HPDE6-E6E7 (cell line): ENCODE results near the gene SPATA20.

Source experiments
- DNase-seq: peaks from one replicate; pipeline ENCODE4 v3.0.0; 2011; ENCODE audit warnings: missing footprints; ENCODE audit errors: extremely low spot score

Gene SPATA20

DNA sequence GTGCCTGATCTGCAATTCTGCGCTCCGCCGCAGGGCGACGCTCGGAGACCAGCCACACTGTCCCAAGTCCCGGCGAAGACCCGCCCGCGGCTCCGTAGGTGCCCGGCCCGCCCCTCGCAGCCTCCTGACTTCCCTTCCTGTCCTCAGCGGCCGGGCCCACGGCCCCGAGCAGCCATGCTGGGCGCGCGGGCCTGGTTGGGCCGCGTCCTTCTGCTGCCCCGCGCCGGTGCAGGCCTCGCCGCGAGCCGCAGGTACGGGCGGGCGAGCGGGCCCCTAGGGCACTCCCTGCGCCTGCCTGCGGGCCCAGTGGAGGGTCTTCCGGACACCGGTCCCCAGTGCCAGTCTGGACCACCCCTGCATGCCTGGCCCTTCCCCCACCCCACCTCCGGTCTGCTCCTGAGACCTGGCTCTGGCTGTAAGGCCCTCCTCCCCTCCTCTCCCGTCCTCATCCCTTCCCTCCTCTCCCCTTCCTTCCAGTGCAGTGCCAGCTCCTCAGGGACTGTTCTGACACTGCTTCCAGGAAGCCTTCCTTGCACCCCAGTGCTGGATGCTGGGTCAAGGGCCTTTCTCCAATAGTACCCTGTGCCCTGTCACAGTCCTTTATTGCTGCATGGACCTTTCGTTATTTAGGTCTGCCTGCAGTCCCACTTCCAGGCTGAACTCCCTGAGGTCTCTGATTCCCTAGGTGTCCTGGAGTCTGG is at the start of gene SPATA20:
TSS of gene SPATA20 (plus strand) at position 140 of the 701 bp plus-strand sequence. CDS start at position 175, 35 bp downstream.
- peak; percentile 86 for DNase-seq

DNA sequence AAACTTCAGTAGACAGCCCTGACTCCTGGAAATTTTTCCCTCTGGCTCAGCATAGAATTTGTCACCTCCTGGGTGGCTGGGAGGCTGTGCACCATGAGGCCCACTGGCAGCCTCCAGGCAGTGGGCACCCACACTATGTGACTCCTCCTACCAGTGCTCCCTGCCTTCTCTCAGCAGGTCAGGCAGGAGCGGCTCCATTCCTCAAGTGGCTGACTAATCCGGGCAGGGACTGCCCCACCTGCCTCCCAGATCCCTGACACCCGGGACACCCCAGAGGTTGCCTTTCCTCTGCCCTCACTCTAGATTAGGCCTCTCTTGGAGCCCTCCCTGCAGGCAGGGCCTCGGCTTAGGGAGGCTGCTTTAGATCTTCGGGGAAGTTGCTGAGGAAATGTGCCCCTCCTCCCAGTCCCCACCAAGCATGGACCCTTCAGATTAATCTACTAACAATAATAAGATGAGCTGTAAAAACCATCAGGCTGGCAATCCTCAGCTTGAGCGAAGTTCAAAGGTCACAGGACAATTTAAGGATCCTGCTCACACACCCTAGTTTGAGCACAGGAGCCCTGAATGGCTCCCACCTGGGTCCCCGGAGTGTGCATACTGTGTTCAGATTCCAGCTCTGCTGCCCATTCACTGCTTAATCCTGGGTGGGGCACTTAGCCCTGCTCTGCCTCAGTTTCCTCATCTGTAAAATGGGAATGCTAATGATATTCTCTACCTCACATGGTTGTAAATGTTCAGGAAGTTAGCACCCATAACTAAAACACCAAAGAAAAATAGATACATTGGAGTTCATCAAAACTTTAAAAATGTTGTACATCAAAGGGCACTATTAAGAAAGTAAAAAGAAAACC is 48.7 kb upstream of the SPATA20 start:
- DNase-seq: peak; percentile 77

DNA sequence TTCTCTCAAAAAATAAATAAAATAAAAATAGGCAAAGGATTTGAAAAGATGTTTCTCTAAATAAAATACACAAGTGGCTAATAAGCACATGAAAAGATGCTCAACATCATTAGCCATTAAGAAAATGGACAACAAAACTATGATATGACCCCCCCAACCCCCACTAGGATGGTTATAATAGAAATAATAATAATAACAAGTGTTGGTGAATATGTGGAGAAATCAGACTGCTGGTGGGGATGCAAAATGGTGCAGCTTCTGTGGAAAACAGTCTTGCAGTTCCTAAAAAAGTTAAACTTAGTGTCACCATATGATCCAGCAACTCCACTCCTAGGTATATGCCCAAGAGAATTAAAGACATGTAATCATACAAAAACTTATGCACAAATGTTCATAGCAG is 47.7 kb upstream of the SPATA20 start:
- DNase-seq: no peak

GRCh38 chr17:50499721-50500120 is 47.3 kb upstream of the SPATA20 start:
- DNase-seq: no peak

GRCh38 chr17:50501054-50501453 is 45.9 kb upstream of the SPATA20 start:
- no peak for DNase-seq

GRCh38 chr17:50502301-50502990 is 44.5 kb upstream of the SPATA20 start:
- no peak for DNase-seq

- no peak for DNase-seq
Measured at GRCh38 chr17:50505591-50506130, 41.3 kb upstream of the SPATA20 start.

DNA sequence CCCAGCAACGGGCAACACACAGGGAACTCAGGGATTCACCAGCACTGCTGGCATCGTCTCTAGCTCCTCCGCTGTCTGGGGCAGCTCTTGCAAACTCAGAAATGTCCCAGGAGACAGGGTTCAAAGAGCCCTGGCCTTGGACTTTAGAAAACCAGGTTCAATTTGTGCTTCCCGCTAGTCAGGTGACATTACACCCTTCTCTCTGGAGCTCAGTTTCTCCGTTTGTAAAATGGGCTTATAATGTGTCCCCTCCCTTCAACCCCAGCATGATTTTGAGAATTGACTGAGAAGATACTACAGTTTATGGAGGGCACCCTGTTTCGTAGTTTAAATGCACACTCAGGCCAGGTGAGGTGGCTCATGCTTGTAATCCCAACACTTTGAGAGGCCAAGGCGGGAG is 40.7 kb upstream of the SPATA20 start:
- DNase-seq: no peak

DNA sequence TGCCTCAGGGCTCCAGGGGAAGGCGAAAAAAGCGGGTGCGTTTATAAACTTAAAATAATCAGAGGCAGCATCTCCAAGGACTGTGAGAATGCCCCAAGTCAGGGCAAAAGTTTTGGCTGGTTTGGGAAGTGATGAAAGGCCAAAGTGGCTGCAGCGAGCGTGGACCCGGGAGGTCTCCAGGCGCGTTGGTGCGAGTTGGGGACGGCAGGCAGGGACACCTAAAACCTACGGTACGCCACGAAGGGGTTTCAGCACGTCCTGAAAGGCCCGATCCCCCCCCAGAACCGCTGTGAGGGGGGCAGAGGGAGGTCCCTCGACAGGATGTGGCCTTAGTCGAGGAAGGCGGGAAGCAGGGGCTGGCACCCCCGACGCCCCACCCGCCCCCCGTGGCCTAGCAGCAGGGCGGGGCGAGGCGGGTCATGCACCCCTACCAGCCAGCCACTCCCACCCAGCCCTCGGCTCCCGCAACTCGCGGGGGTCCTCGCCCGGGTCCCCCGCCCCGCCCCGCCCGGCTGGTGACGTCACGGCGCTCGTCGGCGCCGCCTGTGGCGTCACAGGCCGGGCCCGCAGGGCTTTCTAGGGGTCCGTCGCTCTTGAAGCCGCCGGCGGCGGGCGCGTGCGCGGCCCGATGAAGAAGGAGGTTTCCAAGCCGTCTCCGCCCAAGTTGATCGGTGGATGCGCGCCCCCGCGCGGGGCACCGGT is 39.0 kb upstream of the SPATA20 start, which contains the start of gene MYCBPAP:
TSS of gene MYCBPAP (plus strand) at position 569 of the 702 bp plus-strand sequence. CDS start 236 bp downstream, outside the sequence.
- no peak for DNase-seq

DNA sequence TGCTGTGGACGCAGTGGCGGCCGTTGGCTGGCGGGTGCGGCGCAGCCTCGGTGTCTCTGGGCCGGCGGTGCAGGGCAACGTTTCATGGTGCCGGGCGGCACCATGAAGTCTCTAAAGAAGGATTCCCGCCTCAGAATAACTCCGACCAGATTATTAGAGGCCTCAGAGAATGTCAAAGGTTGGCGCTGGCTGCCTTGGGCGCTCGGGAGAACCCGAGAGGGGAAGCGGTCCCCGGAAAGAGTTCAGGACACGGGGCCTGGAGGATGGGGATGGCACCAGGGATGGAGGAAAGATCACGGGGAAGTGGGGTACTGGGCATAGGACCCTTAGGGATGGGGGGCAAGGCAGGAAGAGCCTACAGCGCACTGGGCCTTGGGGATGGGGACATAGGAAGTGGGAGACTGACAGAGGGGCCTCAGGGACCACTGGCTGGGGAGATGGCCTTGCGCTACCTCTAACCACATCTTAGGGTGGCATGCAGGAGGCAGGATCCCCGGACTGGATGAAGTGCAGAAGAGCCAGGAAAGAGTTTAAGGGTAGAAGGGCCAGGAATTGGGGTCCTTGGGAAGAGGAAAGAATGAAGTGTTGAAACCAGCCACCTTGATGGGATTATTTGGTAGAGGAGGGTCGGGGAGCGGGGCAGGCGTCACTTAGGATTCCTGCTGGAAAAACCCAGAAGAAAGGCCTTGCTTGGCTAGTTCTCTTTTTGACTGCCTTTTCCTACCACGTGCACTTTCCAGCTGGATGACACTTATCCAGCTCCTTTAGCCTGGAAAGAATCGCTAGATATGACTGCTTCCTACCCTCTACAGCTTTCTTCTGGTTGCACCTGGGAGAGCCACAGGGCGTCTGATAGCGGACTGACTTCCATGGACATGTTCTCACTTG is 38.2 kb upstream of the SPATA20 start:
- DNase-seq: no peak

- DNase-seq: peak; percentile 52
Measured at GRCh38 chr17:50511058-50511457, 35.9 kb upstream of the SPATA20 start.

- no peak for DNase-seq
Measured at GRCh38 chr17:50513495-50513894, 33.5 kb upstream of the SPATA20 start.

DNA sequence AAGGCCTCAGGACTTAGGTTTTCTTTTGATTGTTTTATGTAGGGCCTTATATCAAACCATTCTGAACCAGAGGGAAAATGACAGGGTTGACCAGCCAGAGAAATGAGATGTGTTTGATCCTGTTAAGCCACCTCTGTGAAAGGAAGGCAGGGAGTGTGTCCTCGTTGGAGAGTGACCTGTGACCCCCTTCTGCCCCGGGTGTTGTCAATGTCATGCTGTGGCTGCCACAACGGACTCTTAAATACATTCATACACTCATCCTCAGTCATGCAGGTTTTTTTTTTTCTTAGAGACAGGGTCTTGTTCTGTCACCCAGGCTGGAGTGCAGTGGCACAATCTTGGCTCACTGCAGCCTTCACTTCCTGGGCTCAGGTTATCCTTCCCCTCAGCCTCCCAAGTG is 32.6 kb upstream of the SPATA20 start:
- no peak for DNase-seq

- DNase-seq: no peak
Measured at GRCh38 chr17:50514936-50515702, 31.9 kb upstream of the SPATA20 start.

- no peak for DNase-seq
Measured at GRCh38 chr17:50517011-50517410, 30.0 kb upstream of the SPATA20 start.

GRCh38 chr17:50517504-50518383 is 29.2 kb upstream of the SPATA20 start:
- DNase-seq: no peak

DNA sequence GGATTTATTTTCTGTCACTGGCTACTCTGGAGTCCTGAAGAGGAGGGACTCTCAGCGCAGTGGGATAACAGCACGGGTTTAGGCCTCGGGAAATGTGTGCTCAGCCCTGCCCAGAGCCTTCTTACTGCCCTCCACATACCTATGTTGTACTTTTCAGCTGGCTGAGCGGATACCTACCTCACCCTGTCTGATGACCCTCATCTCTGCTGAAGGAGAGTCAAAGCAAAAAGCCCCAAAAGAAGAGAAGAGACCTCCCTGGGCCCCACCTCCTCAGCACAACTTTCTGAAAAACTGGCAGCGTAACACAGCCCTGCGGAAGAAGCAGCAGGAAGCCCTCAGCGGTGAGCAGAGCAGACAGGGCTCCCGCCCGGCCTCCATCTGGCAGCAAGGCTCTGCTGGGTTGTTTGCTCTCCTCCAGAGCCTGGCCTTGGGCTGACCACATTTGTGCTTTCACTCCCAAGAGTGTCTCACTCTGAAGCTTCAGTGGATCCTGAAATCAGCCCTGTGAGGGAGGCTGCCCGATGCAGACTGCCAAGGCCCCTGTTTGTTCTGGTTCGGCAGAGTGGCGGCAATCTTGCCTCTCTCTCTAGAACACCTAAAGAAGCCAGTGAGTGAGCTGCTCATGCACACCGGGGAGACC is 28.5 kb upstream of the SPATA20 start:
- no peak for DNase-seq
